BE2C (cell line): ENCODE data around the gene STAT5B.

Experiments
- DNase-seq: peaks from one replicate; pipeline ENCODE4 v3.0.0-alpha.2; 2020
- H3K27me3 ChIP-seq: fragments of 250-450 bp; sonication (Bioruptor Pico); 2 replicates; pipeline ENCODE4 v1.5.1; 2020; ENCODE audit warnings: mild to moderate bottlenecking
- H3K36me3 ChIP-seq: fragments of 250-450 bp; sonication (Bioruptor Pico); 2 replicates; pipeline ENCODE4 v1.5.1; 2020; ENCODE audit warnings: mild to moderate bottlenecking
- H3K4me1 ChIP-seq: fragments of 250-450 bp; sonication (Bioruptor Pico); 2 replicates; pipeline ENCODE4 v1.5.1; 2020
- H3K4me3 ChIP-seq: 2 replicates; pipeline ENCODE4 v1.5.1; 2011; ENCODE audit warnings: low read depth, low read length
- H3K9me3 ChIP-seq: fragments of 250-450 bp; sonication (Bioruptor Pico); 2 replicates; pipeline ENCODE4 v1.5.1; 2020
- TF ChIP-seq, protein P1 (sequence below): IDR thresholded peaks from 2 replicates; pipeline ENCODE4 v1.5.1; 2012; ENCODE audit warnings: mild to moderate bottlenecking, low read depth, low read length

STAT5B gene

DNA sequence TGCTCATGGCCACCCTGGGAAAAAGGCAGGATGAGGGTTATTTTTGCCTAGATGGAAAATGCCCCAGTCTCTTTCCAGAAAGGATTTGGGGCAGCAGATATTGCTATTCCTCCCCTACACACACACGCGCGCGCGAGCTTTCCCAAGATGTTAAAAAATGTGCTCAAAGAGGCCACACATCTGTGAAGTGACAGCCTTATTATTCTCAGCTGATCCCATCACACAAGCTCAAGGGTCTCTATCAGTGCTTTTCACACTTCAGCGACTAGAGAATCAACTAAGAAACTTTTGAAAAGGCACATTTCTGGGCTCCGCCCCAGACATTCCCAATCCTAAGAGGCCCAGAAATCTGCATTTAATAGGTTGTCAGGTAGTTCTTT, 115.7 kb downstream of the STAT5B start:
- Histone ChIP-seq H3K27me3 (no peaks in the 10 kb centered on the region), H3K9me3 (no peaks in the 10 kb centered on the region), H3K36me3 (no peaks in the 10 kb centered on the region), H3K4me3 (no peak overlapping the region), H3K4me1 (peaks cover 11% of the 10 kb centered on the region)
- TF ChIP-seq, protein P1, sequence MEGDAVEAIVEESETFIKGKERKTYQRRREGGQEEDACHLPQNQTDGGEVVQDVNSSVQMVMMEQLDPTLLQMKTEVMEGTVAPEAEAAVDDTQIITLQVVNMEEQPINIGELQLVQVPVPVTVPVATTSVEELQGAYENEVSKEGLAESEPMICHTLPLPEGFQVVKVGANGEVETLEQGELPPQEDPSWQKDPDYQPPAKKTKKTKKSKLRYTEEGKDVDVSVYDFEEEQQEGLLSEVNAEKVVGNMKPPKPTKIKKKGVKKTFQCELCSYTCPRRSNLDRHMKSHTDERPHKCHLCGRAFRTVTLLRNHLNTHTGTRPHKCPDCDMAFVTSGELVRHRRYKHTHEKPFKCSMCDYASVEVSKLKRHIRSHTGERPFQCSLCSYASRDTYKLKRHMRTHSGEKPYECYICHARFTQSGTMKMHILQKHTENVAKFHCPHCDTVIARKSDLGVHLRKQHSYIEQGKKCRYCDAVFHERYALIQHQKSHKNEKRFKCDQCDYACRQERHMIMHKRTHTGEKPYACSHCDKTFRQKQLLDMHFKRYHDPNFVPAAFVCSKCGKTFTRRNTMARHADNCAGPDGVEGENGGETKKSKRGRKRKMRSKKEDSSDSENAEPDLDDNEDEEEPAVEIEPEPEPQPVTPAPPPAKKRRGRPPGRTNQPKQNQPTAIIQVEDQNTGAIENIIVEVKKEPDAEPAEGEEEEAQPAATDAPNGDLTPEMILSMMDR: no peak
- DNase-seq: no peak

DNA sequence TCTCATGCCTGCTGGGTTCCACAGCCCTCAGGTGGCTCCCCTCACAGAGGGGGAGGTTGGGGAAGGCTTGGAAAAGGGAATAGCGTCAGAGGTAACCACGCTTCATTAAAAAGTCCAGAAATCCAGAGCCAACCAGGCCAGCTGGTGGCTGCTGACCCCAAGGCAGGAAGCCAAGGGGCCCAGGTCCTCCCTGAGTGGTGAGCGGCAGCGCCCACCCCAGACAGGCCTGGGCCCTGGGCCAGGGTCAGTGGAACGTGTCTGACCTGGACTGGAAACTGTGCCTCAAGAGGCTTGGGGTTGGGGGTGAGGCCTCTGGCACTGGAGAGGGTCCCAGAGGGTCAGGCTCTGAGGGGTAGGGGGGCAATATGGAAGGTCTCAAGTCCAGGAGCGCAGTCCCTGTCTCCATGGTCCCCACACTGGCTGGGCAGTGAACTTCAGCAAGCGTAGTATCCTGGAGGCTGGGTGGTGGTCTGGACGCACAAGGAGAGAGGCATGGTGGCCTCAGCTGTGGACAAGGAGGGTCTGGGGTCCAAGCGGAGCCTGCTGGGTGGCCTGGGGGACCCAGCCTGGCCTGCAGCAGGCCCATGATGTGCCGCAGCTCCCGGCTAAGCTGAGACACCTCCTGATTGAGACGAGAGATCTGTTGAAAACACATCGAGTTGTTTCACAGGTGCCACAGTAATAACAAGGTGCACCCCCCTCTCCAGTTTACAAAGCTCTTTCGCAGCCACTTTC, 116.2 kb downstream of the STAT5B start:
- no peak for DNase-seq
- Histone ChIP-seq H3K36me3 (no peaks in the 10 kb centered on the region), H3K4me1 (peaks cover 11% of the 10 kb centered on the region), H3K27me3 (no peaks in the 10 kb centered on the region), H3K9me3 (no peaks in the 10 kb centered on the region), H3K4me3 (no peak overlapping the region)
- TF ChIP-seq, protein P1: no peak

DNA sequence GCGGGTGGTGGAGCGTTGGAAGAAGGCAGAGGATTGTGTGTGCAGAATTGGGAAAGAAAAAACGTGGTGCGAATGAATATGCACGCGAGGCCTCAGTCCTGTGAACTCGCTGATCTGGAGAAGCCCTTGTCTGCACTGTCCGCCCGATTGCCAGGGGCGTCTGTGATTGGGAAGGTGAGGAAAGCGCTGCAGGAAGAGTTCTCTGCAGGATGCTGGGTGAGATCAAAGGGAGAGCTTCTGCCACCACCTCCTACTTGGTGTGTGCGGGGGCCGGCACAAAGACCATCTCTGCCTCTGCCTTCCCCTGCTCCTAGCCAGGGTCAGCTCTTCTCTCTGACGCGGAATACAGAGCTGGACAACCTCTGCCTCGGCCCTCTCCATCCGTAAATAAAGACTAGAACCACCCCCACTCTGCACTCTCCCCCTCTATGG, 120.6 kb downstream of the STAT5B start:
- peaks cover 9% of the 10 kb centered on the region for H3K4me1 ChIP-seq
- DNase-seq: no peak

DNA sequence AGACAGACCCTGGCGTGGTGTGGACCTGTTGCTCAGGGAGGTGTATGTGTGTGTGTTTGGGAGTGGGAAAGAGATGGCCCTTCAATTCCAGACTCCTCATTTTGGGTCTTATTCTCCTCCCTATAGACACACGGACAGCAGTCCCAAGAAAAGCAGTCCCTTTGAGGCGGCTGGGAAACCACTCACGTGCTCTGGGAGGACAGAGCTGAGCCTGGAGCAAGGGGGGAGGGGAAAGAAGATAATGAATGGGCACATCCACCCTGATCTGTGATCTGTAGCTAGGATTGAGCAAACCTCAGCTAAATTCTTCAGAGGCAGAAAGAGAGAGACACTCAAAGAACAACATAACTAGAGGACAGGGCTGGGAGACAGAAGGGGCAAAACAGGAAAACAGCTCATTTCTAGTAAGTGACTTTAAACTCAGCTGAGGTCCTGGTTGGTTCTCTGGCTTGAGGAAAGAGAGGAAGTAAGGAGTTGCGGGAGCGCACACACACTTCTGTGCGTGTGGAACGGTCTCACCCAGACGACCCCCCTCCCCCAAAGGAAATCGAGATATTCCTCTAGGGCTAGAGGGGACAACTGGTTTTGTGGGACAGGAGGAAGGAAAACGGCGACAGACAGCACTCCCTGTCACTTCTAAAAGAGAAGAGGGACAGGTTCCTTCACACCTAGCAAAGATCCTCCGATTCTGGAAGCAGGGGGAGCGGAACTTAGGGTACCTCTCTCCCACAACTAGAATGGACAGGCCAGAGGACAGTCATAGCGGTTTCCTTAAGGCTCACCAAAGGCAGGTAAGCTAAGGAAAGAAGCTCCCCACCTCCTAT, 122.1 kb downstream of the STAT5B start:
- Histone ChIP-seq H3K9me3 (no peaks in the 10 kb centered on the region), H3K27me3 (no peaks in the 10 kb centered on the region), H3K4me3 (peak overlapping the region; percentile 100), H3K36me3 (peaks cover 6% of the 10 kb centered on the region; the same call in 1 of the 2 replicates), H3K4me1 (0 out of 2 replicates have a peak, but pooled peaks cover 3% of the 10 kb centered on the region)
- DNase-seq: no peak
- TF ChIP-seq, protein P1: no peak

More for the DNA sequence above, 120.6 kb downstream of the STAT5B start:
- TF ChIP-seq, protein P1: no peak
- Histone ChIP-seq H3K4me3 (peak overlapping the region; percentile 53), H3K27me3 (no peaks in the 10 kb centered on the region), H3K36me3 (no peaks in the 10 kb centered on the region), H3K9me3 (no peaks in the 10 kb centered on the region)
